ENCODE results near the gene SPG21. TPM values are rescaled to one million over a fixed set of nuclear protein-coding genes. Genes with fewer than 3 reads are reported as not detected.

SPG21 gene
- total and polyA plus RNA-seq, 12 donors, result 51.1 to 121 (median 91.5) TPM

DNA sequence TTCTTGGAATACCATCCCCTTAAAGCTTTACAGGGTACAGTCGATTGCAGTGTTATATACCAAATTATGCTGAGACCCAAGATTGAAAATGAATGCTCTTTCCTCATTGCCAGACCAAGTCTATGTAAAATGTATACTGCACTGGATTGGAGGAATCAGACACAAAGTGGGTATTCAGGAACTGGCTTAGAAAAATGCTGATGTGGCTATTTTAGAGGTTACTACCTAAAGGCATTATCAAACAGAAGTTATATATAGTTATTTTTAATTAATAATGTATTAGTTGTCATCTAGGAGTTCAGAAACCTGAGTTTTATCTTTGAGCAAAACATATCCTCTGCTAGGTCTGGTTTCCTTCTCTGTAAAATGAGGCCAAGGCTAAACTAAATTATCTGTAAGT, 3.6 kb upstream of the SPG21 start:
- DNase-seq, result no peak
- H3K27ac ChIP-seq, result no peak overlapping the region
- intact Hi-C loops (cut with DNase I), result no loop called here
- peaks cover 3 to 9% of the 10 kb centered on the region in 2 donors for H3K4me1 ChIP-seq (replicated peaks in 1 of 2)
- H3K4me3 ChIP-seq, result no peak overlapping the region
- no peaks in the 10 kb centered on the region for H3K9me3 ChIP-seq (replicated peaks in 1 of 3)
- TF ChIP-seq, protein P1, sequence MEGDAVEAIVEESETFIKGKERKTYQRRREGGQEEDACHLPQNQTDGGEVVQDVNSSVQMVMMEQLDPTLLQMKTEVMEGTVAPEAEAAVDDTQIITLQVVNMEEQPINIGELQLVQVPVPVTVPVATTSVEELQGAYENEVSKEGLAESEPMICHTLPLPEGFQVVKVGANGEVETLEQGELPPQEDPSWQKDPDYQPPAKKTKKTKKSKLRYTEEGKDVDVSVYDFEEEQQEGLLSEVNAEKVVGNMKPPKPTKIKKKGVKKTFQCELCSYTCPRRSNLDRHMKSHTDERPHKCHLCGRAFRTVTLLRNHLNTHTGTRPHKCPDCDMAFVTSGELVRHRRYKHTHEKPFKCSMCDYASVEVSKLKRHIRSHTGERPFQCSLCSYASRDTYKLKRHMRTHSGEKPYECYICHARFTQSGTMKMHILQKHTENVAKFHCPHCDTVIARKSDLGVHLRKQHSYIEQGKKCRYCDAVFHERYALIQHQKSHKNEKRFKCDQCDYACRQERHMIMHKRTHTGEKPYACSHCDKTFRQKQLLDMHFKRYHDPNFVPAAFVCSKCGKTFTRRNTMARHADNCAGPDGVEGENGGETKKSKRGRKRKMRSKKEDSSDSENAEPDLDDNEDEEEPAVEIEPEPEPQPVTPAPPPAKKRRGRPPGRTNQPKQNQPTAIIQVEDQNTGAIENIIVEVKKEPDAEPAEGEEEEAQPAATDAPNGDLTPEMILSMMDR (IDR thresholded peaks at IDR 0.05), result no peak
- TF ChIP-seq POLR2A (IDR thresholded peaks at IDR 0.05), result no peak
- H3K27me3 ChIP-seq, result no peaks in the 10 kb centered on the region
- H3K36me3 ChIP-seq (replicated peaks in 1 of 2), result no peaks in the 10 kb centered on the region
- WGBS, 4 donors, result 42 to 54% (median 50%) methylated on average over 1 of the region's 1 CpG

DNA sequence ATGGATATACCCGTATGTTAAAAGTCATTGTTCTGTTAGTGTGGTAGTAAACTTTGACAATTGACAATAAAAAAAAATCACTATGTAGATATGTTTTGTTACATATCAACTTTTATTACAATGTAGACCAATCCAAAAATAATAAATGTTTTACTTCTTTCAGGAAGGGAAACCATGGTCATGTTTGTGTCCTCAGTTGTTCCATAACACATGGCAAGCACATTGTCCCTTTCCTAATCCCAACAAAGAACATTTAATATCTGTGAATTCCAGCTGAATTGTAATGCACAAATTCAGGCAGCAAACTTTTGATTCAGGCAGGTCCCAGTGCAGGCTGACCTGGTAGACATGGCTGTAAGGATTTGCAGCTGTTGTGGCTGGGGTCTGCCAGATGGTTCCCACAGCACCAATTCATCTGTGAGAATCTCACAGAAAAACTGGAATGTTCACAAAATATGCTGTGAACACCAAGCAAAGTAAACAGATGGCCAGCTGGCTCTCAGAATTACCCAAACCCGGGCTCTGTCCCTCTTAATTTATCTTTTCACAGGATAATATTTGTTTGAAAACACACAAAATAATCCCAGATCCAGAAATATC, 1.9 kb upstream of the SPG21 start:
- intact Hi-C loops (cut with DNase I), result no loop called here
- H3K9me3 ChIP-seq (replicated peaks in 1 of 3), result no peaks in the 10 kb centered on the region
- no peak for DNase-seq
- no peaks in the 10 kb centered on the region for H3K36me3 ChIP-seq (replicated peaks in 1 of 2)
- H3K4me1 ChIP-seq (replicated peaks in 1 of 2), result peaks cover 3 to 16% of the 10 kb centered on the region in 2 donors
- no peak overlapping the region for H3K27ac ChIP-seq
- H3K4me3 ChIP-seq, result no peak overlapping the region
- H3K27me3 ChIP-seq, result no peaks in the 10 kb centered on the region
- no peak for TF ChIP-seq POLR2A (IDR thresholded peaks at IDR 0.05)
- TF ChIP-seq, protein P1 (IDR thresholded peaks at IDR 0.05), result no peak
- WGBS, 4 donors, result 74 to 86% (median 81%) methylated on average over 2 of the region's 2 CpGs

DNA sequence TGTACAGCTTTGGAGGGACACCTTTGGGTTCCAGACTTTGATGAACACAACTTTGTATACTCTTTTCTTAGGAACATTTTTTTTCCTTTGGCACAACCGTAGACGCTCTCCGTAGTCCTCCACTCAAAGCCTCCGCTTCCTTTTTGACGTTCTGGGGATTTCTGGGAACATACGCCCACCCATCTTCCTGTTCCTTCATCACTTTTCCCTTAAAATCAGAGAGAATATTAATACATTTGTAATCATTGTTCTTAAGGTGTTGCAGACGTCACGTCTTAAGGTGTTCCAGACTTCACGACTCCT, 405 bp upstream of the SPG21 start:
- H3K27me3 ChIP-seq, result no peaks in the 10 kb centered on the region
- H3K9me3 ChIP-seq (replicated peaks in 1 of 3), result no peaks in the 10 kb centered on the region
- intact Hi-C loops (cut with DNase I), result no loop called here
- TF ChIP-seq, protein P1 (IDR thresholded peaks at IDR 0.05), result no peak
- no peak for TF ChIP-seq POLR2A (IDR thresholded peaks at IDR 0.05)
- peaks cover 8 to 22% of the 10 kb centered on the region in 2 donors for H3K4me1 ChIP-seq (replicated peaks in 1 of 2)
- peak overlapping the region; percentile 56 to 96 (median 80) for H3K4me3 ChIP-seq
- DNase-seq, result no peak
- H3K36me3 ChIP-seq (replicated peaks in 1 of 2), result no peaks in the 10 kb centered on the region
- WGBS, 4 donors, result 2 to 5% (median 4%) methylated on average over 9 of the region's 9 CpGs
- peak overlapping the region; percentile 23 to 98 (median 93) for H3K27ac ChIP-seq

DNA sequence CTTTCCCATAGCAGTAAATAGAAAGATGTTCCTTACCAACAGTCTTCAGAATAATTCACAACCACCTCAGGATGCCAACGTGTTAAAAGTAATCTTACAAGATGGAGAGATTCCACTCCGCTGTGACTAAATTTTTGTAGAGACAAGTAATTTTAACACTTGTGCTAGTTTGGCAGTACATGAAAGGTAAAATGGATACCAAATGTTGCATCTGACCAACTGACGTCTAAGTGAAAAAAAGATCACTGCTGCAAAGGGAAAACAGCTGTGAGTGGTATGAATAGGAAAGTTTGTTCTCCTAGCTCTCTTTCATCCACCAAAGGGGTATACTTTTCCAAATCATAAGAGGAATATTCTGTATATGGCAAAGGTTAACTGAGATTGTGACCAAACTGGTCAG, 2.6 kb downstream of the SPG21 start:
- WGBS, 4 donors, result 56 to 64% (median 62%) methylated on average over 3 of the region's 3 CpGs
- intact Hi-C loops (cut with DNase I), result no loop called here
- H3K36me3 ChIP-seq (replicated peaks in 1 of 2), result peaks cover 0 to 8% of the 10 kb centered on the region in 2 donors

More for the DNA sequence above, 2.6 kb downstream of the SPG21 start:
- H3K27me3 ChIP-seq, result no peaks in the 10 kb centered on the region
- no peak overlapping the region for H3K4me3 ChIP-seq
- TF ChIP-seq POLR2A (IDR thresholded peaks at IDR 0.05), result no peak
- TF ChIP-seq, protein P1 (IDR thresholded peaks at IDR 0.05), result no peak
- no peaks in the 10 kb centered on the region for H3K9me3 ChIP-seq (replicated peaks in 1 of 3)
- peaks cover 13 to 37% of the 10 kb centered on the region in 2 donors for H3K4me1 ChIP-seq (replicated peaks in 1 of 2)
- peak overlapping the region in 1 of 5 donors; percentile 7 for H3K27ac ChIP-seq
- DNase-seq, result no peak
